HepG2 (cell line): ENCODE data around the gene LRRIQ4. TPM values are rescaled to one million over a fixed set of nuclear protein-coding genes. Genes with fewer than 3 reads are reported as not detected.

Source experiments
- BHLHE40 ChIP-seq: IDR thresholded peaks from 2 replicates; pipeline ENCODE4 v1.6.1; 2011; ENCODE audit warnings: low read length, improper control_type of control experiment
- CEBPG ChIP-seq: IDR thresholded peaks from 2 replicates; pipeline ENCODE4 v1.6.1; 2016
- DPF2 ChIP-seq: sonication (generic); formaldehyde crosslinking; IDR thresholded peaks from 2 replicates; pipeline ENCODE4 v1.4.0; 2020; ENCODE audit warnings: mild to moderate bottlenecking, low read depth, missing genetic modification reagents, borderline replicate concordance
- ERF ChIP-seq: IDR thresholded peaks from 2 replicates; pipeline ENCODE4 v1.6.1; 2018; ENCODE audit warnings: missing biosample characterization, missing genetic modification reagents
- HDAC2 ChIP-seq: sonication (generic); formaldehyde crosslinking; IDR thresholded peaks from 2 replicates; pipeline ENCODE4 v1.4.0; 2020; ENCODE audit warnings: missing genetic modification reagents
- HOXA5 ChIP-seq: sonication (generic); formaldehyde crosslinking; IDR thresholded peaks from 2 replicates; pipeline ENCODE4 v1.4.0; 2020; ENCODE audit warnings: missing genetic modification reagents
- ISL2 ChIP-seq: sonication (generic); formaldehyde crosslinking; IDR thresholded peaks from 2 replicates; pipeline ENCODE4 v1.5.0; 2020; ENCODE audit warnings: missing genetic modification reagents
- JDP2 ChIP-seq: sonication (generic); formaldehyde crosslinking; IDR thresholded peaks from 2 replicates; pipeline ENCODE4 v1.8.1; 2022; ENCODE audit warnings: missing genetic modification reagents, borderline replicate concordance
- KDM2A ChIP-seq: sonication (generic); formaldehyde crosslinking; IDR thresholded peaks from 2 replicates; pipeline ENCODE4 v1.4.0; 2020; ENCODE audit warnings: low read depth, missing genetic modification reagents, borderline replicate concordance
- MYC ChIP-seq: sonication (generic); formaldehyde crosslinking; IDR thresholded peaks from 2 replicates; pipeline ENCODE4 v1.9.0; 2021; ENCODE audit warnings: missing genetic modification reagents, borderline replicate concordance
- MYNN ChIP-seq: sonication (generic); formaldehyde crosslinking; IDR thresholded peaks from 2 replicates; pipeline ENCODE4 v1.4.0; 2020; ENCODE audit warnings: mild to moderate bottlenecking, low read depth, missing genetic modification reagents
- PAF1 ChIP-seq: IDR thresholded peaks from 2 replicates; pipeline ENCODE4 v1.6.1; 2016; ENCODE audit warnings: missing genetic modification reagents, missing compliant biosample characterization
- SMAD3 ChIP-seq: sonication (generic); formaldehyde crosslinking; IDR thresholded peaks from 2 replicates; pipeline ENCODE4 v1.4.0; 2020; ENCODE audit warnings: missing genetic modification reagents
- TARDBP ChIP-seq: sonication (generic); formaldehyde crosslinking; IDR thresholded peaks from 2 replicates; pipeline ENCODE4 v1.8.0; 2022; ENCODE audit warnings: mild to moderate bottlenecking, missing genetic modification reagents
- ZMAT3 ChIP-seq: sonication (generic); formaldehyde crosslinking; conservative IDR thresholded peaks from 2 replicates; pipeline ENCODE4 v1.7.0; 2021; ENCODE audit warnings: missing genetic modification reagents
- ZNF605 ChIP-seq: sonication (generic); formaldehyde crosslinking; IDR thresholded peaks from 2 replicates; pipeline ENCODE4 v1.8.0; 2022; ENCODE audit warnings: mild to moderate bottlenecking, missing genetic modification reagents
- ZNF790 ChIP-seq: sonication (generic); formaldehyde crosslinking; IDR thresholded peaks from 2 replicates; pipeline ENCODE4 v1.8.0; 2022; ENCODE audit warnings: missing genetic modification reagents, mild to moderate bottlenecking, borderline replicate concordance
- polyA plus RNA-seq, 8 experiments: library from polyadenylated mRNA; depleted of rRNA in 3 of 8; stranded (reverse) in 7 of 8; unstranded in 1 of 8; fragments of >200 nt; fragmentation: Illumina TruSeq in 4 of 8; extraction: Trizol in 4 of 8; gene quantifications; 2 replicates each; pipeline versions ENCODE4 v1.2.1 to v1.2.3, GENCODE V29; 2011 to 2016; ENCODE audit warnings: low read depth in 4 of 8, missing spikeins in 1 of 8, mixed read lengths in 1 of 8; ENCODE audit not compliant: insufficient read depth in 1 of 8
- total RNA-seq, 5 experiments: library from RNA; depleted of rRNA; stranded (reverse); fragments of >200 nt; fragmentation: Illumina TruSeq; extraction: Trizol; gene quantifications; 2 replicates each; pipeline ENCODE4 v1.2.3, GENCODE V29; 2016; ENCODE audit warnings: low read depth in 1 of 5
- TF ChIP-seq, protein P1 (sequence below): sonication (generic); formaldehyde crosslinking; IDR thresholded peaks from 2 replicates; pipeline ENCODE4 v1.8.0; 2022; ENCODE audit warnings: missing genetic modification reagents, mild to moderate bottlenecking, inconsistent platforms, borderline replicate concordance
- TF ChIP-seq, protein P2 (sequence below), 2 experiments: sonication (generic) in 1 of 2; formaldehyde crosslinking in 1 of 2; IDR thresholded peaks; 2 replicates each; pipeline versions ENCODE4 v1.5.1 to v1.6.1; 2011 to 2020; ENCODE audit warnings: borderline replicate concordance in 1 of 2, low read depth in 1 of 2, low read length in 1 of 2, mild to moderate bottlenecking in 1 of 2, missing genetic modification reagents in 1 of 2, moderate library complexity in 1 of 2
- TF ChIP-seq, protein P3 (sequence below): sonication (generic); formaldehyde crosslinking; IDR thresholded peaks from 2 replicates; pipeline ENCODE4 v1.4.0; 2020; ENCODE audit warnings: missing genetic modification reagents, borderline replicate concordance
- TF ChIP-seq, protein P4 (sequence below): sonication (generic); formaldehyde crosslinking; IDR thresholded peaks from 2 replicates; pipeline ENCODE4 v1.4.0; 2020; ENCODE audit warnings: missing genetic modification reagents

Gene LRRIQ4
- total and polyA plus RNA-seq, 2 of the 13 experiments (the other 11 are each of a cell fraction or from before 2014, with no cell fraction given), result not detected

DNA sequence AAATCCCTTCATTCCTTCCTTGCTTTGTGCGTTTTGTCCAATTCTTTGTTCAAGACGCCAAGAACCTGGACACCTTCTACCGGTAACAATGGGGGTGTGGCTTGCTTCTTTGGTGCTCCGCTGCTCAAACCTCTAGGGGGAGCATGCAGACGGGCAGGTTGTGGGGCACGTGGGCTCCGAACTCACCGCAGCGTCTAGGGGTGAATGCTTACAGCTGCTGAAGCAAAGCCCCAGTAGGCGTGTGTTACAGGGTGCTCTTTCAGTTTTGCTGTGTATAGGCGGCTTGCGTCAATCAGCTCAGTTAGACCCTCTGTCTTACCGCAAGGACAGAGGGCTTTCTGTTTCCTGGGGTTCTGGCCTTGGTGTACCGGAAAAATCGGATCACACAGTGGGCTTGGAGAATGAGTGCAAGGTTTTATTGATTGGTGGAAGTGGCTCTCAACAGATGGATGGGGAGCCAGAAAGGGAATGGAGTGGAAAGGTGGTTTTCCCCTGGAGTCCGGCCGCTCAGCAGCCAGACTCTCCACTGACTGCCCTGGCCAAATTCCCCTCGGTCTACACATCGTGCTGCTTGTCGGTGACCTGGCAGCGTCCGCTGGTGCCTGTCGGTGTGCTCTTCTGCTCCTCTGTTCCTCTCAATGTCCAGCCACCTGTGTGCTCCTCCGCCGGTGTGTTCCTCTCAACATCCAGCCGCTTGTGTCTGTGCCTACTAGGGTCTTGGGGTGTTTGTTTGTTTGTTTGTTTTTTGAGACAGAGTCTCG lies 1.3 kb downstream of the LRRIQ4 start (continued):
- TF ChIP-seq KDM2A (CRISPR knock-in tag) (peak; percentile 25; the same call in 1 of the 2 replicates), MYNN (CRISPR knock-in tag) (no peak), ZNF790 (CRISPR knock-in tag) (no peak), MYC (CRISPR knock-in tag) (peak; percentile 67; the same call in 1 of the 2 replicates), HDAC2 (CRISPR knock-in tag) (0 out of 2 replicates have a peak, but pooled peaks have one; percentile 19), BHLHE40 (peak; percentile 45; the same call in 1 of the 2 replicates), ZMAT3 (CRISPR knock-in tag) (no peak), CEBPG (no peak), DPF2 (no peak), ZNF605 (CRISPR knock-in tag) (no peak), TARDBP (no peak), JDP2 (CRISPR knock-in tag) (no peak), SMAD3 (CRISPR knock-in tag) (no peak), HOXA5 (CRISPR knock-in tag) (no peak), ERF (no peak), PAF1 (CRISPR knock-in tag) (no peak), ISL2 (CRISPR knock-in tag) (no peak)
- TF ChIP-seq, protein P1, sequence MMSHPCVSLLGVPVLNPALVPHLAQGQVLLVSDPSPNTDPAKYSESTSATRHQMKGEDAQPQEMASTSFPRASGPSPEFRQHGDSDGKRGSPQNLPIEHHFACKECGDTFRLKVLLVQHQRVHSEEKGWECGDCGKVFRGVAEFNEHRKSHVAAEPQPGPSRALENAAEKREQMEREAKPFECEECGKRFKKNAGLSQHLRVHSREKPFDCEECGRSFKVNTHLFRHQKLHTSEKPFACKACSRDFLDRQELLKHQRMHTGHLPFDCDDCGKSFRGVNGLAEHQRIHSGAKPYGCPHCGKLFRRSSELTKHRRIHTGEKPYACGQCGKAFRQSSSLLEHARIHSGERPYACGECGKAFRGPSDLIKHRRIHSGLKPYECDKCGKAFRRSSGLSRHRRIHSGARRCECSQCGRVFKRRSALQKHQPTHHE (CRISPR knock-in tag), result no peak
- TF ChIP-seq, protein P2, sequence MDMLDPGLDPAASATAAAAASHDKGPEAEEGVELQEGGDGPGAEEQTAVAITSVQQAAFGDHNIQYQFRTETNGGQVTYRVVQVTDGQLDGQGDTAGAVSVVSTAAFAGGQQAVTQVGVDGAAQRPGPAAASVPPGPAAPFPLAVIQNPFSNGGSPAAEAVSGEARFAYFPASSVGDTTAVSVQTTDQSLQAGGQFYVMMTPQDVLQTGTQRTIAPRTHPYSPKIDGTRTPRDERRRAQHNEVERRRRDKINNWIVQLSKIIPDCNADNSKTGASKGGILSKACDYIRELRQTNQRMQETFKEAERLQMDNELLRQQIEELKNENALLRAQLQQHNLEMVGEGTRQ (IDR thresholded peaks at IDR 0.05; ENCODE audit: low read depth, low read length), result 0 out of 2 replicates have a peak, but pooled peaks have one; percentile 18
- TF ChIP-seq, protein P2 (CRISPR knock-in tag; IDR thresholded peaks at IDR 0.05; ENCODE audit: borderline replicate concordance), result peak; percentile 55; the same call in 1 of the 2 replicates
- TF ChIP-seq, protein P3, sequence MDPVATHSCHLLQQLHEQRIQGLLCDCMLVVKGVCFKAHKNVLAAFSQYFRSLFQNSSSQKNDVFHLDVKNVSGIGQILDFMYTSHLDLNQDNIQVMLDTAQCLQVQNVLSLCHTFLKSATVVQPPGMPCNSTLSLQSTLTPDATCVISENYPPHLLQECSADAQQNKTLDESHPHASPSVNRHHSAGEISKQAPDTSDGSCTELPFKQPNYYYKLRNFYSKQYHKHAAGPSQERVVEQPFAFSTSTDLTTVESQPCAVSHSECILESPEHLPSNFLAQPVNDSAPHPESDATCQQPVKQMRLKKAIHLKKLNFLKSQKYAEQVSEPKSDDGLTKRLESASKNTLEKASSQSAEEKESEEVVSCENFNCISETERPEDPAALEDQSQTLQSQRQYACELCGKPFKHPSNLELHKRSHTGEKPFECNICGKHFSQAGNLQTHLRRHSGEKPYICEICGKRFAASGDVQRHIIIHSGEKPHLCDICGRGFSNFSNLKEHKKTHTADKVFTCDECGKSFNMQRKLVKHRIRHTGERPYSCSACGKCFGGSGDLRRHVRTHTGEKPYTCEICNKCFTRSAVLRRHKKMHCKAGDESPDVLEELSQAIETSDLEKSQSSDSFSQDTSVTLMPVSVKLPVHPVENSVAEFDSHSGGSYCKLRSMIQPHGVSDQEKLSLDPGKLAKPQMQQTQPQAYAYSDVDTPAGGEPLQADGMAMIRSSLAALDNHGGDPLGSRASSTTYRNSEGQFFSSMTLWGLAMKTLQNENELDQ (CRISPR knock-in tag), result no peak
- TF ChIP-seq, protein P4, sequence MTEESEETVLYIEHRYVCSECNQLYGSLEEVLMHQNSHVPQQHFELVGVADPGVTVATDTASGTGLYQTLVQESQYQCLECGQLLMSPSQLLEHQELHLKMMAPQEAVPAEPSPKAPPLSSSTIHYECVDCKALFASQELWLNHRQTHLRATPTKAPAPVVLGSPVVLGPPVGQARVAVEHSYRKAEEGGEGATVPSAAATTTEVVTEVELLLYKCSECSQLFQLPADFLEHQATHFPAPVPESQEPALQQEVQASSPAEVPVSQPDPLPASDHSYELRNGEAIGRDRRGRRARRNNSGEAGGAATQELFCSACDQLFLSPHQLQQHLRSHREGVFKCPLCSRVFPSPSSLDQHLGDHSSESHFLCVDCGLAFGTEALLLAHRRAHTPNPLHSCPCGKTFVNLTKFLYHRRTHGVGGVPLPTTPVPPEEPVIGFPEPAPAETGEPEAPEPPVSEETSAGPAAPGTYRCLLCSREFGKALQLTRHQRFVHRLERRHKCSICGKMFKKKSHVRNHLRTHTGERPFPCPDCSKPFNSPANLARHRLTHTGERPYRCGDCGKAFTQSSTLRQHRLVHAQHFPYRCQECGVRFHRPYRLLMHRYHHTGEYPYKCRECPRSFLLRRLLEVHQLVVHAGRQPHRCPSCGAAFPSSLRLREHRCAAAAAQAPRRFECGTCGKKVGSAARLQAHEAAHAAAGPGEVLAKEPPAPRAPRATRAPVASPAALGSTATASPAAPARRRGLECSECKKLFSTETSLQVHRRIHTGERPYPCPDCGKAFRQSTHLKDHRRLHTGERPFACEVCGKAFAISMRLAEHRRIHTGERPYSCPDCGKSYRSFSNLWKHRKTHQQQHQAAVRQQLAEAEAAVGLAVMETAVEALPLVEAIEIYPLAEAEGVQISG, result peak; percentile 44
